HepG2 (cell line): ENCODE results near the gene MXRA8. TPM values are rescaled to one million over a fixed set of nuclear protein-coding genes. Genes with fewer than 3 reads are reported as not detected.

ENCODE experiments used
- ETV6 ChIP-seq: sonication (generic); formaldehyde crosslinking; conservative IDR thresholded peaks from 2 replicates; pipeline ENCODE4 v1.4.0; 2020; ENCODE audit warnings: missing genetic modification reagents
- GTF2F1 ChIP-seq: fragments of 150-350 bp; IDR thresholded peaks from 2 replicates; pipeline ENCODE4 v1.6.1; 2014; ENCODE audit warnings: low read length
- KMT2A ChIP-seq: sonication (generic); formaldehyde crosslinking; IDR thresholded peaks from 2 replicates; pipeline ENCODE4 v1.4.0; 2020; ENCODE audit warnings: missing genetic modification reagents
- MATR3 ChIP-seq: sonication (generic); formaldehyde crosslinking; IDR thresholded peaks from 2 replicates; pipeline ENCODE4 v1.4.0; 2020; ENCODE audit warnings: missing genetic modification reagents
- MLLT10 ChIP-seq: sonication (generic); formaldehyde crosslinking; IDR thresholded peaks from 2 replicates; pipeline ENCODE4 v1.4.0; 2020; ENCODE audit warnings: missing genetic modification reagents
- MXD4 ChIP-seq: IDR thresholded peaks from 2 replicates; pipeline ENCODE4 v1.6.1; 2016; ENCODE audit warnings: mild to moderate bottlenecking, missing biosample characterization, missing genetic modification reagents
- ONECUT2 ChIP-seq: sonication (generic); formaldehyde crosslinking; IDR thresholded peaks from 2 replicates; pipeline ENCODE4 v1.4.0; 2020; ENCODE audit warnings: missing genetic modification reagents
- TEAD2 ChIP-seq: sonication (generic); formaldehyde crosslinking; IDR thresholded peaks from 2 replicates; pipeline ENCODE4 v1.9.0; 2021; ENCODE audit warnings: missing genetic modification reagents
- ZNF34 ChIP-seq: sonication (generic); formaldehyde crosslinking; IDR thresholded peaks from 2 replicates; pipeline ENCODE4 v1.4.0; 2020; ENCODE audit warnings: mild to moderate bottlenecking, missing genetic modification reagents, borderline replicate concordance
- ZNF550 ChIP-seq: sonication (generic); formaldehyde crosslinking; IDR thresholded peaks from 2 replicates; pipeline ENCODE4 v1.4.0; 2020; ENCODE audit warnings: mild to moderate bottlenecking, missing genetic modification reagents, borderline replicate concordance
- ZNF598 ChIP-seq: sonication (generic); formaldehyde crosslinking; IDR thresholded peaks from 2 replicates; pipeline ENCODE4 v1.5.1; 2020; ENCODE audit warnings: mild to moderate bottlenecking, missing genetic modification reagents, borderline replicate concordance
- ZNF614 ChIP-seq: IDR thresholded peaks from 2 replicates; pipeline ENCODE4 v1.6.1; 2018; ENCODE audit warnings: missing biosample characterization, missing genetic modification reagents, inconsistent platforms, borderline replicate concordance
- ZNF724P ChIP-seq: sonication (generic); formaldehyde crosslinking; IDR thresholded peaks from 2 replicates; pipeline ENCODE4 v1.8.0; 2022; ENCODE audit warnings: missing genetic modification reagents, borderline replicate concordance
- polyA plus RNA-seq, 8 experiments: library from polyadenylated mRNA; depleted of rRNA in 3 of 8; stranded (reverse) in 7 of 8; unstranded in 1 of 8; fragments of >200 nt; fragmentation: Illumina TruSeq in 4 of 8; extraction: Trizol in 4 of 8; gene quantifications; 2 replicates each; pipeline versions ENCODE4 v1.2.1 to v1.2.3, GENCODE V29; 2011 to 2016; ENCODE audit warnings: low read depth in 4 of 8, missing spikeins in 1 of 8, mixed read lengths in 1 of 8; ENCODE audit not compliant: insufficient read depth in 1 of 8
- total RNA-seq, 5 experiments: library from RNA; depleted of rRNA; stranded (reverse); fragments of >200 nt; fragmentation: Illumina TruSeq; extraction: Trizol; gene quantifications; 2 replicates each; pipeline ENCODE4 v1.2.3, GENCODE V29; 2016; ENCODE audit warnings: low read depth in 1 of 5
- TF ChIP-seq, protein P1 (sequence below): sonication (generic); formaldehyde crosslinking; IDR thresholded peaks from 2 replicates; pipeline ENCODE4 v1.4.0; 2020; ENCODE audit warnings: missing genetic modification reagents, borderline replicate concordance
- TF ChIP-seq, protein P2 (sequence below): sonication (generic); formaldehyde crosslinking; IDR thresholded peaks from 2 replicates; pipeline ENCODE4 v1.5.0; 2020; ENCODE audit warnings: mild to moderate bottlenecking, missing genetic modification reagents, moderate library complexity
- TF ChIP-seq, protein P3 (sequence below): sonication (generic); formaldehyde crosslinking; IDR thresholded peaks from 2 replicates; pipeline ENCODE4 v1.8.1; 2023; ENCODE audit warnings: mild to moderate bottlenecking, inconsistent platforms, moderate library complexity, missing genetic modification reagents, borderline replicate concordance
- TF ChIP-seq, protein P4 (sequence below): sonication (generic); formaldehyde crosslinking; IDR thresholded peaks from 2 replicates; pipeline ENCODE4 v1.8.1; 2023; ENCODE audit warnings: missing genetic modification reagents, inconsistent platforms, borderline replicate concordance
- TF ChIP-seq, protein P5 (sequence below): sonication (generic); formaldehyde crosslinking; IDR thresholded peaks from 2 replicates; pipeline ENCODE4 v1.5.0; 2020; ENCODE audit warnings: missing genetic modification reagents

Gene MXRA8
- total and polyA plus RNA-seq, 2 of the 13 experiments (the other 11 are each of a cell fraction or from before 2014, with no cell fraction given), result 19.8 to 44.8 TPM

DNA sequence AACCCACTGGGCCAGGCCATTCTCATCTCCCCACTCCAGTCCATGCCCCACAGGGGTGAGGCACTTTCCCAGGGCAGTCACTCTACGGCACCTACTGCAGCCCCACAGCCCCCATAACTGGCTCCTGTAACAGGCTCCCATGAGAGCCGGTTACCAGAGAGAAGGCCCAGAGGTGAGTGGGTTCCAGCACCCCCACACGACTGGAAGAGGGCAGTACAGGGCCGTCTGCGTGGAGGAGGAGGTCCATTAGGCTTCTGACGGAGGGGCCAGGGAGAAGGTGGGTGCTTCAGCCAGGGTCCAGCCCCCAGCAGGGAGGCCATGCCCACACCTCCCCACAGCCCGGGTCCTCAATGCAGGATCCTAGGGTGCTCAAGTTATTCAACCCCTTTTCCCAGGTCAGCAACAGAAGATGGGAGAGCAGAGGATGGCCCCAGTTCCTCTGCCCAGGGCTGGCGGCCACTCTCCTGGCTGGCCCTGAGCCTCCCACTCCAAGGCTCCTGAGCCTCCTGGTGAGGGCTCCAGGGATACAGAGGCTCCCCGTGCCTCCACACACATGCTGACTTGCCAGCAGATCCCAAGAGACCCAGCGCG lies 52.2 kb downstream of the MXRA8 start (continued):
- TF ChIP-seq, protein P1, sequence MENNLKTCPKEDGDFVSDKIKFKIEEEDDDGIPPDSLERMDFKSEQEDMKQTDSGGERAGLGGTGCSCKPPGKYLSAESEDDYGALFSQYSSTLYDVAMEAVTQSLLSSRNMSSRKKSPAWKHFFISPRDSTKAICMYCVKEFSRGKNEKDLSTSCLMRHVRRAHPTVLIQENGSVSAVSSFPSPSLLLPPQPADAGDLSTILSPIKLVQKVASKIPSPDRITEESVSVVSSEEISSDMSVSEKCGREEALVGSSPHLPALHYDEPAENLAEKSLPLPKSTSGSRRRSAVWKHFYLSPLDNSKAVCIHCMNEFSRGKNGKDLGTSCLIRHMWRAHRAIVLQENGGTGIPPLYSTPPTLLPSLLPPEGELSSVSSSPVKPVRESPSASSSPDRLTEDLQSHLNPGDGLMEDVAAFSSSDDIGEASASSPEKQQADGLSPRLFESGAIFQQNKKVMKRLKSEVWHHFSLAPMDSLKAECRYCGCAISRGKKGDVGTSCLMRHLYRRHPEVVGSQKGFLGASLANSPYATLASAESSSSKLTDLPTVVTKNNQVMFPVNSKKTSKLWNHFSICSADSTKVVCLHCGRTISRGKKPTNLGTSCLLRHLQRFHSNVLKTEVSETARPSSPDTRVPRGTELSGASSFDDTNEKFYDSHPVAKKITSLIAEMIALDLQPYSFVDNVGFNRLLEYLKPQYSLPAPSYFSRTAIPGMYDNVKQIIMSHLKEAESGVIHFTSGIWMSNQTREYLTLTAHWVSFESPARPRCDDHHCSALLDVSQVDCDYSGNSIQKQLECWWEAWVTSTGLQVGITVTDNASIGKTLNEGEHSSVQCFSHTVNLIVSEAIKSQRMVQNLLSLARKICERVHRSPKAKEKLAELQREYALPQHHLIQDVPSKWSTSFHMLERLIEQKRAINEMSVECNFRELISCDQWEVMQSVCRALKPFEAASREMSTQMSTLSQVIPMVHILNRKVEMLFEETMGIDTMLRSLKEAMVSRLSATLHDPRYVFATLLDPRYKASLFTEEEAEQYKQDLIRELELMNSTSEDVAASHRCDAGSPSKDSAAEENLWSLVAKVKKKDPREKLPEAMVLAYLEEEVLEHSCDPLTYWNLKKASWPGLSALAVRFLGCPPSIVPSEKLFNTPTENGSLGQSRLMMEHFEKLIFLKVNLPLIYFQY (CRISPR knock-in tag), result 0 out of 2 replicates have a peak, but pooled peaks have one; percentile 16
- TF ChIP-seq ZNF34 (CRISPR knock-in tag) (no peak), ZNF550 (no peak), KMT2A (CRISPR knock-in tag) (peak; percentile 54; the same call in 1 of the 2 replicates), TEAD2 (CRISPR knock-in tag) (no peak), MLLT10 (CRISPR knock-in tag) (no peak), ONECUT2 (no peak), MATR3 (no peak), ZNF598 (CRISPR knock-in tag) (peak; percentile 79; the same call in 1 of the 2 replicates), ZNF724P (CRISPR knock-in tag) (no peak), GTF2F1 (no peak), ETV6 (CRISPR knock-in tag) (peak; percentile 37; the same call in 1 of the 2 replicates), ZNF614 (CRISPR knock-in tag) (0 out of 2 replicates have a peak, but pooled peaks have one; percentile 13), MXD4 (CRISPR knock-in tag) (0 out of 2 replicates have a peak, but pooled peaks have one; percentile 17)
- TF ChIP-seq, protein P2, sequence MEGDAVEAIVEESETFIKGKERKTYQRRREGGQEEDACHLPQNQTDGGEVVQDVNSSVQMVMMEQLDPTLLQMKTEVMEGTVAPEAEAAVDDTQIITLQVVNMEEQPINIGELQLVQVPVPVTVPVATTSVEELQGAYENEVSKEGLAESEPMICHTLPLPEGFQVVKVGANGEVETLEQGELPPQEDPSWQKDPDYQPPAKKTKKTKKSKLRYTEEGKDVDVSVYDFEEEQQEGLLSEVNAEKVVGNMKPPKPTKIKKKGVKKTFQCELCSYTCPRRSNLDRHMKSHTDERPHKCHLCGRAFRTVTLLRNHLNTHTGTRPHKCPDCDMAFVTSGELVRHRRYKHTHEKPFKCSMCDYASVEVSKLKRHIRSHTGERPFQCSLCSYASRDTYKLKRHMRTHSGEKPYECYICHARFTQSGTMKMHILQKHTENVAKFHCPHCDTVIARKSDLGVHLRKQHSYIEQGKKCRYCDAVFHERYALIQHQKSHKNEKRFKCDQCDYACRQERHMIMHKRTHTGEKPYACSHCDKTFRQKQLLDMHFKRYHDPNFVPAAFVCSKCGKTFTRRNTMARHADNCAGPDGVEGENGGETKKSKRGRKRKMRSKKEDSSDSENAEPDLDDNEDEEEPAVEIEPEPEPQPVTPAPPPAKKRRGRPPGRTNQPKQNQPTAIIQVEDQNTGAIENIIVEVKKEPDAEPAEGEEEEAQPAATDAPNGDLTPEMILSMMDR, result peak; percentile 56
- TF ChIP-seq, protein P3, sequence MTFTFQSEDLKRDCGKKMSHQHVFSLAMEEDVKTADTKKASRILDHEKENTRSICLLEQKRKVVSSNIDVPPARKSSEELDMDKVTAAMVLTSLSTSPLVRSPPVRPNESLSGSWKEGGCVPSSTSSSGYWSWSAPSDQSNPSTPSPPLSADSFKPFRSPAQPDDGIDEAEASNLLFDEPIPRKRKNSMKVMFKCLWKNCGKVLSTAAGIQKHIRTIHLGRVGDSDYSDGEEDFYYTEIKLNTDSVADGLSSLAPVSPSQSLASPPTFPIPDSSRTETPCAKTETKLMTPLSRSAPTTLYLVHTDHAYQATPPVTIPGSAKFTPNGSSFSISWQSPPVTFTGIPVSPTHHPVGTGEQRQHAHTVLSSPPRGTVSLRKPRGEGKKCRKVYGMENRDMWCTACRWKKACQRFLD (CRISPR knock-in tag), result no peak
- TF ChIP-seq, protein P4, sequence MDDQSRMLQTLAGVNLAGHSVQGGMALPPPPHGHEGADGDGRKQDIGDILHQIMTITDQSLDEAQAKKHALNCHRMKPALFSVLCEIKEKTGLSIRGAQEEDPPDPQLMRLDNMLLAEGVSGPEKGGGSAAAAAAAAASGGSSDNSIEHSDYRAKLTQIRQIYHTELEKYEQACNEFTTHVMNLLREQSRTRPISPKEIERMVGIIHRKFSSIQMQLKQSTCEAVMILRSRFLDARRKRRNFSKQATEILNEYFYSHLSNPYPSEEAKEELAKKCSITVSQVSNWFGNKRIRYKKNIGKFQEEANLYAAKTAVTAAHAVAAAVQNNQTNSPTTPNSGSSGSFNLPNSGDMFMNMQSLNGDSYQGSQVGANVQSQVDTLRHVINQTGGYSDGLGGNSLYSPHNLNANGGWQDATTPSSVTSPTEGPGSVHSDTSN (CRISPR knock-in tag), result no peak
- TF ChIP-seq, protein P5, sequence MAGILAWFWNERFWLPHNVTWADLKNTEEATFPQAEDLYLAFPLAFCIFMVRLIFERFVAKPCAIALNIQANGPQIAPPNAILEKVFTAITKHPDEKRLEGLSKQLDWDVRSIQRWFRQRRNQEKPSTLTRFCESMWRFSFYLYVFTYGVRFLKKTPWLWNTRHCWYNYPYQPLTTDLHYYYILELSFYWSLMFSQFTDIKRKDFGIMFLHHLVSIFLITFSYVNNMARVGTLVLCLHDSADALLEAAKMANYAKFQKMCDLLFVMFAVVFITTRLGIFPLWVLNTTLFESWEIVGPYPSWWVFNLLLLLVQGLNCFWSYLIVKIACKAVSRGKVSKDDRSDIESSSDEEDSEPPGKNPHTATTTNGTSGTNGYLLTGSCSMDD (CRISPR knock-in tag), result no peak
